Measurements from ENCODE around the gene KRTAP5-3. TPM values are rescaled to one million over a fixed set of nuclear protein-coding genes. Genes with fewer than 3 reads are reported as not detected.

KRTAP5-3 gene
- total and polyA plus RNA-seq, 2 experiments from 2014 or later, result not detected

DNA sequence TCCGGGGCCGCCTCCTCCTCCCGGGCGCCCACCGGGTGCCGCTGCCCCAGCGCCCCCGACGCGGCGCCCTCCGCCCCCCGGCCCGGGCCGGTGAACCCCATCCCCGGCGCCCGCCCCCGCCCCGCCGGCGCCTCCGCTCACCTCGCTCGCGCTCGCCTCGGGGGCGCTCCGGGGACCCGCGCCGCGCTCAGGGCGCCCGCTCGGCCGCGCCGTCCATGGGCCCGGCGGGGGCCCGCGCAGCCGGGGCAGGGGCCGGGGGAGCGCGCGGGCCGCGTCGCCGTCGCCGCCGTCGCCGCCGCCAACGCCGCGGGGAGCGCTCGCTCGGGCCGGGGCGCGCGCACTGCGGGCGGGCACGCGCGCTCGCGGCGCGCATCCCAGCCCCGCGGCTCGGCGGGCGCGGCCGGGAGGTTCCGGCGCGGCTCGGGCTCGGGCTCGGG lies 36.5 kb downstream of the KRTAP5-3 start:
- WGBS (ENCODE audit: low lambda C conversion rate, missing lambda C conversion rate), result 1% methylated on average over 12 of the region's 91 CpGs
- Histone ChIP-seq H2AFZ (no peak overlapping the region), H3K9me2 (replicated peaks; ENCODE audit: insufficient read depth) (no peaks in the 10 kb centered on the region), H3K4me2 (peak overlapping the region; percentile 92), H3K36me3 (replicated peaks; ENCODE audit: insufficient read depth, low read depth) (no peaks in the 10 kb centered on the region), H3K9me3 (ENCODE audit: low read depth) (no peaks in the 10 kb centered on the region), H4K20me1 (ENCODE audit: insufficient read depth, poor library complexity, severe bottlenecking) (peaks cover 39% of the 10 kb centered on the region), H3K27me3 (peaks cover 20% of the 10 kb centered on the region), H3K4me1 (ENCODE audit: insufficient read depth) (peaks cover 17% of the 10 kb centered on the region), H3K27ac (peak overlapping the region; percentile 69), H3K79me2 (peaks cover 20% of the 10 kb centered on the region), H3K4me3 (no peak overlapping the region)
- no peak for DNase-seq (ENCODE audit: low spot score)
- TF ChIP-seq, protein P1, sequence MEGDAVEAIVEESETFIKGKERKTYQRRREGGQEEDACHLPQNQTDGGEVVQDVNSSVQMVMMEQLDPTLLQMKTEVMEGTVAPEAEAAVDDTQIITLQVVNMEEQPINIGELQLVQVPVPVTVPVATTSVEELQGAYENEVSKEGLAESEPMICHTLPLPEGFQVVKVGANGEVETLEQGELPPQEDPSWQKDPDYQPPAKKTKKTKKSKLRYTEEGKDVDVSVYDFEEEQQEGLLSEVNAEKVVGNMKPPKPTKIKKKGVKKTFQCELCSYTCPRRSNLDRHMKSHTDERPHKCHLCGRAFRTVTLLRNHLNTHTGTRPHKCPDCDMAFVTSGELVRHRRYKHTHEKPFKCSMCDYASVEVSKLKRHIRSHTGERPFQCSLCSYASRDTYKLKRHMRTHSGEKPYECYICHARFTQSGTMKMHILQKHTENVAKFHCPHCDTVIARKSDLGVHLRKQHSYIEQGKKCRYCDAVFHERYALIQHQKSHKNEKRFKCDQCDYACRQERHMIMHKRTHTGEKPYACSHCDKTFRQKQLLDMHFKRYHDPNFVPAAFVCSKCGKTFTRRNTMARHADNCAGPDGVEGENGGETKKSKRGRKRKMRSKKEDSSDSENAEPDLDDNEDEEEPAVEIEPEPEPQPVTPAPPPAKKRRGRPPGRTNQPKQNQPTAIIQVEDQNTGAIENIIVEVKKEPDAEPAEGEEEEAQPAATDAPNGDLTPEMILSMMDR (IDR thresholded peaks at IDR 0.05; ENCODE audit: poor library complexity), result no peak
- TF ChIP-seq EZH2 (IDR thresholded peaks at IDR 0.05; ENCODE audit: borderline replicate concordance) (no peak), EZH2phosphoT487 (IDR thresholded peaks at IDR 0.05; ENCODE audit: low read depth, severe bottlenecking, unreplicated experiment) (no peak)

DNA sequence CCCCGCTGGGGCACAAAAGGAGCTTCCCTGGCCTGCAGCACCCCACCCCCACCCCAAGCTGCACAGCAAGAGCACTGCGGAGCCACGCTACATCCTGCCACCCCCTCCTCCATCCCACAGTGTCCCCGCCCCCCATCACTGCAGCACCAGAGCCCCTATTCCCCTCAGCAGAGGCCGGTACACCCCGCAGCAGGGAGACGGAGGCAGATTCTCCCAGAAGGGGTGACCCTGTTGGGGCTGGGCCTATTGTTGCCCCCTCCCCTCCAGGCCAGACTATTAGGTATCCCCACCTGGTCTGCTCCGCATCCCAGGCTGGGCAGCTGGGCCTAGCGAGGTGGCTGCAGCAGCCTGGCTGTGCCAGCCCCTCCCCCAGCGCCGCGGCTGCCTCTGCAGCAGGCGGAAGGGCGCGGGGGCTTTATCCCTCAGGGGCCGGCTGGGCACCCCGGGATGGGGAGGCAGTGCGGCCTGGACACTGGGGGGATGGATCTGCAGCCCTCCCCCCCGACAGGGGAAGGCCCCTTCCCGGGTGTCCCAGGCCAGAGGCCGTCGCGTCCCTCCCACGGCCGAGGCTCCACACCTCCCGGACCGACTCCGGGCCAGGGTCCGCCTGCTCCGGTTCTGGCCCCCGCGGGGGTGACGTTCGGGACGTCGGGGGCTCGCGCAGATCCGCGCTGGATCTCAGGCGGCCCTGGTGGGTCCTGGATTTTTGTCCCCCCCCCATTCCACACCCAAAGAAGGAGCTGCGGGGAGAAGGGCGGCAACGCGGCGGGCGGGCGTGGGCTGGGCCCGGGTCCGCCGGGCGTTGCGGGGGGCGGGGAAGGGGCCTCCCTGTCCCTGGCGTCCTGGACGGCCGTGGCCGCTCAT lies 37.1 kb downstream of the KRTAP5-3 start:
- no peak overlapping the region for H2AFZ ChIP-seq
- peak overlapping the region; percentile 92 for H3K4me2 ChIP-seq
- peaks cover 42% of the 10 kb centered on the region for H4K20me1 ChIP-seq (ENCODE audit: insufficient read depth, poor library complexity, severe bottlenecking)

DNA sequence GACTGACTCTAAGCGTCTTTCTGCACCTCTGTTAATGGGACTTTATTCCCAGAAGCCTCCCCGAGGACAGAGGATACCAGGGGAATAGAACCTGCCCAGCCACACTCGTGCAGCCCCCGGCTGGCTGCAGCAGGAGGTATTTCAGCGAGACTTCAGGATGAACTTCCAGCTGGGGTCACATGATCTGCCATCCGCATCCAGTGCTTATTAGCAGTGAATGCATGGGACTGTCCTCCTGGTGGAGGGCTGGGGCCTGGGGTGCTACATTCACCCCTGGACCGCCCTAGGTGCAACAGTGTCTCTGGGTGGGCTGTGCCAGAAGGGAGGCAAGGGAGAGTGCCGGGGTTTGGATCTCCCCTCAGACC lies 37.8 kb downstream of the KRTAP5-3 start:
- Histone ChIP-seq H3K9me3 (ENCODE audit: low read depth) (no peaks in the 10 kb centered on the region), H3K9me2 (replicated peaks; ENCODE audit: insufficient read depth) (no peaks in the 10 kb centered on the region), H3K27ac (no peak overlapping the region), H3K27me3 (peaks cover 20% of the 10 kb centered on the region), H3K79me2 (peaks cover 20% of the 10 kb centered on the region), H4K20me1 (ENCODE audit: insufficient read depth, poor library complexity, severe bottlenecking) (peaks cover 42% of the 10 kb centered on the region), H3K4me3 (no peak overlapping the region), H2AFZ (no peak overlapping the region), H3K4me2 (peak overlapping the region; percentile 92), H3K36me3 (replicated peaks; ENCODE audit: insufficient read depth, low read depth) (no peaks in the 10 kb centered on the region), H3K4me1 (ENCODE audit: insufficient read depth) (peaks cover 17% of the 10 kb centered on the region)
- 87% methylated on average over 7 of the region's 8 CpGs for WGBS (ENCODE audit: low lambda C conversion rate, missing lambda C conversion rate)
- TF ChIP-seq, protein P1 (IDR thresholded peaks at IDR 0.05; ENCODE audit: poor library complexity), result no peak
- TF ChIP-seq EZH2phosphoT487 (IDR thresholded peaks at IDR 0.05; ENCODE audit: low read depth, severe bottlenecking, unreplicated experiment) (no peak), EZH2 (IDR thresholded peaks at IDR 0.05; ENCODE audit: borderline replicate concordance) (no peak)
- no peak for DNase-seq (ENCODE audit: low spot score)

More for the DNA sequence above, 37.1 kb downstream of the KRTAP5-3 start:
- H3K4me3 ChIP-seq, result peak overlapping the region; percentile 67
- H3K9me3 ChIP-seq (ENCODE audit: low read depth), result no peaks in the 10 kb centered on the region
- H3K79me2 ChIP-seq, result peaks cover 20% of the 10 kb centered on the region
- TF ChIP-seq EZH2 (IDR thresholded peaks at IDR 0.05; ENCODE audit: borderline replicate concordance) (no peak), EZH2phosphoT487 (IDR thresholded peaks at IDR 0.05; ENCODE audit: low read depth, severe bottlenecking, unreplicated experiment) (no peak)
- TF ChIP-seq, protein P1 (IDR thresholded peaks at IDR 0.05; ENCODE audit: poor library complexity), result no peak
- no peaks in the 10 kb centered on the region for H3K9me2 ChIP-seq (replicated peaks; ENCODE audit: insufficient read depth)
- H3K4me1 ChIP-seq (ENCODE audit: insufficient read depth), result peaks cover 17% of the 10 kb centered on the region
- WGBS (ENCODE audit: low lambda C conversion rate, missing lambda C conversion rate), result 8% methylated on average over 13 of the region's 58 CpGs
- H3K27ac ChIP-seq, result peak overlapping the region; percentile 69
- peaks cover 20% of the 10 kb centered on the region for H3K27me3 ChIP-seq
- no peaks in the 10 kb centered on the region for H3K36me3 ChIP-seq (replicated peaks; ENCODE audit: insufficient read depth, low read depth)
- DNase-seq (ENCODE audit: low spot score), result peak; percentile 70

Data from hepatocyte (in vitro differentiated cells).